SU-DHL-6 (cell line): ENCODE data around the gene MAF.

ENCODE experiments used
- EZH2phosphoT487 ChIP-seq: fragments of 200-600 bp; sonication (generic), shearing (Covaris generic); conservative IDR thresholded peaks from 2 replicates; pipeline ENCODE4 v1.6.1; 2018; ENCODE audit warnings: mild to moderate bottlenecking, antibody characterized with exemption, low read length, moderate library complexity, mixed read lengths
- TF ChIP-seq, protein P1 (sequence below): fragments of 200-600 bp; sonication (generic); IDR thresholded peaks from one replicate; pipeline ENCODE4 v1.5.1; 2017; ENCODE audit warnings: antibody characterized with exemption, mild to moderate bottlenecking, low read length, moderate library complexity; ENCODE audit not compliant: insufficient read depth, poor library complexity, severe bottlenecking

DNA sequence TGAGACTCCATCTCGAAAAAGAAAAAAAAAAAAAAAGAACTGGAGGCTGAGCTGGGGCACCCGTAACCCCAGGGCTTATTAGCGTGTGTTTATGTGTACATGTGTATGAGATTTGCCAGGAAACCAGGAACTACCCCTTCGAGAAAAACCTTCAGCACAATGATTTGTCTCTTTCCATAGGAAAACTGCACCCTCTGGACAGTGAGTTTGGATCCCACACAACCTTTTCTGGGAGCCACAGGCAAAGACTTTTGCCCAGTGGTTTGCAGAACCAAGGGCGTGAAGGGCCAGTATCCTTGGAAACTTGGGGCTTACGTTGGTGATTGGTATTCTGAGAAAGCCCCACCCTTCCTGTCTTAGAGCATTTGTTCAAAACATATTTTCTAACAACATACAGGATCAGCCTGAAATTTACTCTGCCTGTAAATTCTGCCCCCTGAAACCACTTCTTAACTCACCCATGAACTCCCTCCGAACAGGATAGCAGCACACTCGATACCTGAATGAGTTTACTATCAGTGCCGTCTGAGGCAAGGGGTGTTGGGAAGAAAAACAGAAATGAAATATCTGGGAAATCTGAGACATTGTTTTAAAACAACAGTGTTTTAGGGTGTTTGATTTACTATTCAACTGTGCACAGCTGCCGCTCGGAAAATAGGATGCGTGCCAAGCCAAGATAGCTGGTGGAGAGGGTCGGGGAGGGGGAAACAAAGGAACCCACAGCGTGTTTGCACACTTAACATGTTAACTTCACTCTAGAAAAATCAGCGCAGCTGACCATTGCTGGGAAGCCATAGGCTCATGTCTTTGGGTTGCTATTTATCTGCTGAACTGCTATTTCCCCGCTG lies 40.2 kb upstream of the MAF start:
- TF ChIP-seq, protein P1, sequence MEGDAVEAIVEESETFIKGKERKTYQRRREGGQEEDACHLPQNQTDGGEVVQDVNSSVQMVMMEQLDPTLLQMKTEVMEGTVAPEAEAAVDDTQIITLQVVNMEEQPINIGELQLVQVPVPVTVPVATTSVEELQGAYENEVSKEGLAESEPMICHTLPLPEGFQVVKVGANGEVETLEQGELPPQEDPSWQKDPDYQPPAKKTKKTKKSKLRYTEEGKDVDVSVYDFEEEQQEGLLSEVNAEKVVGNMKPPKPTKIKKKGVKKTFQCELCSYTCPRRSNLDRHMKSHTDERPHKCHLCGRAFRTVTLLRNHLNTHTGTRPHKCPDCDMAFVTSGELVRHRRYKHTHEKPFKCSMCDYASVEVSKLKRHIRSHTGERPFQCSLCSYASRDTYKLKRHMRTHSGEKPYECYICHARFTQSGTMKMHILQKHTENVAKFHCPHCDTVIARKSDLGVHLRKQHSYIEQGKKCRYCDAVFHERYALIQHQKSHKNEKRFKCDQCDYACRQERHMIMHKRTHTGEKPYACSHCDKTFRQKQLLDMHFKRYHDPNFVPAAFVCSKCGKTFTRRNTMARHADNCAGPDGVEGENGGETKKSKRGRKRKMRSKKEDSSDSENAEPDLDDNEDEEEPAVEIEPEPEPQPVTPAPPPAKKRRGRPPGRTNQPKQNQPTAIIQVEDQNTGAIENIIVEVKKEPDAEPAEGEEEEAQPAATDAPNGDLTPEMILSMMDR: no peak
- no peak for TF ChIP-seq EZH2phosphoT487
